SK-N-MC (cell line): ENCODE results near the gene ABI2.
"Not testable (repeated sequence)": the region's sequence is repeated elsewhere in the genome, so short reads cannot be mapped to it uniquely, and the experiment has no call there.

Experiments used
- EZH2 ChIP-seq: fragments of 200-600 bp; sonication (generic); IDR thresholded peaks from one replicate; pipeline ENCODE4 v1.6.1; 2017; ENCODE audit warnings: antibody characterized with exemption
- FOXP2 ChIP-seq: optimal IDR thresholded peaks from 2 replicates; pipeline ENCODE3; 2011; ENCODE audit warnings: mild to moderate bottlenecking, moderate library complexity; ENCODE audit not compliant: insufficient read depth; ENCODE audit errors: extremely low read length, control extremely low read depth
- POLR2AphosphoS5 ChIP-seq: IDR thresholded peaks from 2 replicates; pipeline ENCODE4 v1.6.1; 2012; ENCODE audit warnings: mild to moderate bottlenecking, low read depth, low read length, borderline replicate concordance

DNA sequence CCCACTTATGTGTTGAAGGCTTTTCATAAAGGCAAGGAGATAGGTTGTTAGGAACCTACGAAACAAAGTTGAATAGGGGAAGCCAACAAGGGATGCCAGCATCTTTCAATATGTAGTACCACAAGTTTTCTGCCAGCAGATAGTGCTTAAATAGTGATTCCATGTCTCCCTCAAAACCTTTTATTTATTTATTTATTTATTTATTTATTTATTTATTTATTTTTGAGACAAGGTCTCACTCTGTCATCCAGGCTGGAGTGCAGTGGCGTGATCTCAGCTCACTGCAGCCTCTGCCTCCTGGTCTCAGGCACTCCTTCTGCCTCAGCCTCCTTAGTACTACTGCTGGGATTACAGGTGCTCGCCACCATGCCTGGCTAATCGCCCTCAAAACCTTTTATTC lies 14.2 kb downstream of the ABI2 start:
- TF ChIP-seq POLR2AphosphoS5, EZH2, FOXP2: not testable (repeated sequence)
